Measurements from ENCODE around the gene ADCY2. TPM values are rescaled to one million over a fixed set of nuclear protein-coding genes. Genes with fewer than 3 reads are reported as not detected.

Gene ADCY2
- polyA plus RNA-seq, 4 donors = 0.87 to 3.7 (median 2.2) TPM

- Histone ChIP-seq H3K27me3 (ENCODE audit: control insufficient read depth in 3 of 3, insufficient read depth in 3 of 3, low read length in 3 of 3) (no peaks in the 10 kb centered on the region), H3K27ac (ENCODE audit: low read depth in 1 of 3, low read length in 2 of 3) (no peak overlapping the region), H3K4me1 (ENCODE audit: control insufficient read depth in 3 of 3, insufficient read depth in 2 of 3, low read depth in 1 of 3, low read length in 2 of 3) (no peaks in the 10 kb centered on the region), H3K4me3 (ENCODE audit: low read depth in 1 of 3, low read length in 3 of 3) (no peak overlapping the region), H3K9me3 (ENCODE audit: control insufficient read depth in 2 of 2, insufficient read depth in 1 of 2, low read depth in 1 of 2, low read length in 1 of 2) (no peaks in the 10 kb centered on the region), H3K36me3 (ENCODE audit: control insufficient read depth in 3 of 3, insufficient read depth in 2 of 3, low read depth in 1 of 3, low read length in 3 of 3) (no peaks in the 10 kb centered on the region)
- FAIRE-seq (no peak), DNase-seq (no peak)
- WGBS, 3 donors = 66 to 82% (median 75%) methylated on average over 2 of the region's 2 CpGs
Measured at GRCh38 chr5:7610531-7611177, 214.7 kb downstream of the ADCY2 start.

- Histone ChIP-seq H3K27ac (ENCODE audit: low read depth in 1 of 3, low read length in 2 of 3) (no peak overlapping the region), H3K27me3 (ENCODE audit: control insufficient read depth in 3 of 3, insufficient read depth in 3 of 3, low read length in 3 of 3) (no peaks in the 10 kb centered on the region), H3K4me3 (ENCODE audit: low read depth in 1 of 3, low read length in 3 of 3) (no peak overlapping the region), H3K36me3 (ENCODE audit: control insufficient read depth in 3 of 3, insufficient read depth in 2 of 3, low read depth in 1 of 3, low read length in 3 of 3) (no peaks in the 10 kb centered on the region), H3K4me1 (ENCODE audit: control insufficient read depth in 3 of 3, insufficient read depth in 2 of 3, low read depth in 1 of 3, low read length in 2 of 3) (no peaks in the 10 kb centered on the region), H3K9me3 (ENCODE audit: control insufficient read depth in 2 of 2, insufficient read depth in 1 of 2, low read depth in 1 of 2, low read length in 1 of 2) (no peaks in the 10 kb centered on the region)
- 54 to 62% (median 57%) methylated on average over 1 of the region's 1 CpG for WGBS, 3 donors
- DNase-seq (no peak), FAIRE-seq (no peak)
Measured at GRCh38 chr5:7611518-7611917, 215.6 kb downstream of the ADCY2 start.

GRCh38 chr5:7615566-7616061, 219.7 kb downstream of the ADCY2 start:
- FAIRE-seq (no peak), DNase-seq (no peak)
- 70 to 84% (median 84%) methylated on average over 2 of the region's 2 CpGs for WGBS, 3 donors
- no peak overlapping the region for H3K27ac ChIP-seq (ENCODE audit: low read depth in 1 of 3, low read length in 2 of 3)
- H3K9me3 ChIP-seq (ENCODE audit: control insufficient read depth in 2 of 2, insufficient read depth in 1 of 2, low read depth in 1 of 2, low read length in 1 of 2) = no peaks in the 10 kb centered on the region
- no peaks in the 10 kb centered on the region for H3K36me3 ChIP-seq (ENCODE audit: control insufficient read depth in 3 of 3, insufficient read depth in 2 of 3, low read depth in 1 of 3, low read length in 3 of 3)
- H3K4me1 ChIP-seq (ENCODE audit: control insufficient read depth in 3 of 3, insufficient read depth in 2 of 3, low read depth in 1 of 3, low read length in 2 of 3) = no peaks in the 10 kb centered on the region
- no peak overlapping the region for H3K4me3 ChIP-seq (ENCODE audit: low read depth in 1 of 3, low read length in 3 of 3)
- no peaks in the 10 kb centered on the region for H3K27me3 ChIP-seq (ENCODE audit: control insufficient read depth in 3 of 3, insufficient read depth in 3 of 3, low read length in 3 of 3)

- FAIRE-seq (no peak), DNase-seq (no peak)
- 38 to 74% (median 46%) methylated on average over 2 of the region's 2 CpGs for WGBS, 3 donors
- H3K9me3 ChIP-seq (ENCODE audit: control insufficient read depth in 2 of 2, insufficient read depth in 1 of 2, low read depth in 1 of 2, low read length in 1 of 2) = no peaks in the 10 kb centered on the region
- H3K27me3 ChIP-seq (ENCODE audit: control insufficient read depth in 3 of 3, insufficient read depth in 3 of 3, low read length in 3 of 3) = no peaks in the 10 kb centered on the region
- no peaks in the 10 kb centered on the region for H3K36me3 ChIP-seq (ENCODE audit: control insufficient read depth in 3 of 3, insufficient read depth in 2 of 3, low read depth in 1 of 3, low read length in 3 of 3)
- H3K4me1 ChIP-seq (ENCODE audit: control insufficient read depth in 3 of 3, insufficient read depth in 2 of 3, low read depth in 1 of 3, low read length in 2 of 3) = no peaks in the 10 kb centered on the region
- H3K27ac ChIP-seq (ENCODE audit: low read depth in 1 of 3, low read length in 2 of 3) = no peak overlapping the region
- H3K4me3 ChIP-seq (ENCODE audit: low read depth in 1 of 3, low read length in 3 of 3) = no peak overlapping the region
Measured at GRCh38 chr5:7616897-7617296, 221.0 kb downstream of the ADCY2 start.

- Histone ChIP-seq H3K27me3 (ENCODE audit: control insufficient read depth in 3 of 3, insufficient read depth in 3 of 3, low read length in 3 of 3) (no peaks in the 10 kb centered on the region), H3K4me1 (ENCODE audit: control insufficient read depth in 3 of 3, insufficient read depth in 2 of 3, low read depth in 1 of 3, low read length in 2 of 3) (no peaks in the 10 kb centered on the region), H3K36me3 (ENCODE audit: control insufficient read depth in 3 of 3, insufficient read depth in 2 of 3, low read depth in 1 of 3, low read length in 3 of 3) (peaks cover 0 to 3% (median 0%) of the 10 kb centered on the region in 3 donors), H3K27ac (ENCODE audit: low read depth in 1 of 3, low read length in 2 of 3) (no peak overlapping the region), H3K4me3 (ENCODE audit: low read depth in 1 of 3, low read length in 3 of 3) (no peak overlapping the region), H3K9me3 (ENCODE audit: control insufficient read depth in 2 of 2, insufficient read depth in 1 of 2, low read depth in 1 of 2, low read length in 1 of 2) (no peaks in the 10 kb centered on the region)
- DNase-seq (no peak), FAIRE-seq (no peak)
- WGBS, 3 donors = 73 to 77% (median 76%) methylated on average over 2 of the region's 2 CpGs
Measured at GRCh38 chr5:7622498-7622897, 226.6 kb downstream of the ADCY2 start.

GRCh38 chr5:7625740-7626139, 229.8 kb downstream of the ADCY2 start:
- peaks cover 0 to 3% (median 0%) of the 10 kb centered on the region in 3 donors for H3K36me3 ChIP-seq (ENCODE audit: control insufficient read depth in 3 of 3, insufficient read depth in 2 of 3, low read depth in 1 of 3, low read length in 3 of 3)
- H3K4me1 ChIP-seq (ENCODE audit: control insufficient read depth in 3 of 3, insufficient read depth in 2 of 3, low read depth in 1 of 3, low read length in 2 of 3) = no peaks in the 10 kb centered on the region
- H3K27ac ChIP-seq (ENCODE audit: low read depth in 1 of 3, low read length in 2 of 3) = no peak overlapping the region
- no peak overlapping the region for H3K4me3 ChIP-seq (ENCODE audit: low read depth in 1 of 3, low read length in 3 of 3)
- H3K9me3 ChIP-seq (ENCODE audit: control insufficient read depth in 2 of 2, insufficient read depth in 1 of 2, low read depth in 1 of 2, low read length in 1 of 2) = no peaks in the 10 kb centered on the region
- no peaks in the 10 kb centered on the region for H3K27me3 ChIP-seq (ENCODE audit: control insufficient read depth in 3 of 3, insufficient read depth in 3 of 3, low read length in 3 of 3)
- no peak for FAIRE-seq
- DNase-seq = no peak
- WGBS, 3 donors = 35 to 45% (median 44%) methylated on average over 2 of the region's 2 CpGs

- Histone ChIP-seq H3K36me3 (ENCODE audit: control insufficient read depth in 3 of 3, insufficient read depth in 2 of 3, low read depth in 1 of 3, low read length in 3 of 3) (peaks cover 0 to 3% (median 0%) of the 10 kb centered on the region in 3 donors), H3K9me3 (ENCODE audit: control insufficient read depth in 2 of 2, insufficient read depth in 1 of 2, low read depth in 1 of 2, low read length in 1 of 2) (no peaks in the 10 kb centered on the region), H3K27ac (ENCODE audit: low read depth in 1 of 3, low read length in 2 of 3) (no peak overlapping the region), H3K4me3 (ENCODE audit: low read depth in 1 of 3, low read length in 3 of 3) (no peak overlapping the region), H3K27me3 (ENCODE audit: control insufficient read depth in 3 of 3, insufficient read depth in 3 of 3, low read length in 3 of 3) (no peaks in the 10 kb centered on the region), H3K4me1 (ENCODE audit: control insufficient read depth in 3 of 3, insufficient read depth in 2 of 3, low read depth in 1 of 3, low read length in 2 of 3) (no peaks in the 10 kb centered on the region)
- no peak for FAIRE-seq
- DNase-seq = no peak
Measured at GRCh38 chr5:7628248-7628647, 232.3 kb downstream of the ADCY2 start.

GRCh38 chr5:7628820-7629219, 232.9 kb downstream of the ADCY2 start:
- no peaks in the 10 kb centered on the region for H3K4me1 ChIP-seq (ENCODE audit: control insufficient read depth in 3 of 3, insufficient read depth in 2 of 3, low read depth in 1 of 3, low read length in 2 of 3)
- H3K27ac ChIP-seq (ENCODE audit: low read depth in 1 of 3, low read length in 2 of 3) = no peak overlapping the region
- no peak for FAIRE-seq
- peaks cover 0 to 3% (median 0%) of the 10 kb centered on the region in 3 donors for H3K36me3 ChIP-seq (ENCODE audit: control insufficient read depth in 3 of 3, insufficient read depth in 2 of 3, low read depth in 1 of 3, low read length in 3 of 3)
- no peaks in the 10 kb centered on the region for H3K9me3 ChIP-seq (ENCODE audit: control insufficient read depth in 2 of 2, insufficient read depth in 1 of 2, low read depth in 1 of 2, low read length in 1 of 2)
- DNase-seq = no peak
- no peaks in the 10 kb centered on the region for H3K27me3 ChIP-seq (ENCODE audit: control insufficient read depth in 3 of 3, insufficient read depth in 3 of 3, low read length in 3 of 3)
- H3K4me3 ChIP-seq (ENCODE audit: low read depth in 1 of 3, low read length in 3 of 3) = no peak overlapping the region
- 81 to 92% (median 86%) methylated on average over 5 of the region's 5 CpGs for WGBS, 3 donors

GRCh38 chr5:7629561-7629960, 233.6 kb downstream of the ADCY2 start:
- H3K4me3 ChIP-seq (ENCODE audit: low read depth in 1 of 3, low read length in 3 of 3) = no peak overlapping the region
- H3K4me1 ChIP-seq (ENCODE audit: control insufficient read depth in 3 of 3, insufficient read depth in 2 of 3, low read depth in 1 of 3, low read length in 2 of 3) = no peaks in the 10 kb centered on the region
- H3K9me3 ChIP-seq (ENCODE audit: control insufficient read depth in 2 of 2, insufficient read depth in 1 of 2, low read depth in 1 of 2, low read length in 1 of 2) = no peaks in the 10 kb centered on the region
- 61 to 71% (median 64%) methylated on average over 5 of the region's 5 CpGs for WGBS, 3 donors
- FAIRE-seq (no peak), DNase-seq (no peak)
- no peak overlapping the region for H3K27ac ChIP-seq (ENCODE audit: low read depth in 1 of 3, low read length in 2 of 3)
- H3K36me3 ChIP-seq (ENCODE audit: control insufficient read depth in 3 of 3, insufficient read depth in 2 of 3, low read depth in 1 of 3, low read length in 3 of 3) = peaks cover 0 to 3% (median 0%) of the 10 kb centered on the region in 3 donors
- no peaks in the 10 kb centered on the region for H3K27me3 ChIP-seq (ENCODE audit: control insufficient read depth in 3 of 3, insufficient read depth in 3 of 3, low read length in 3 of 3)
